GM12892 (cell line): ENCODE results near the gene SEPTIN12.
"Not testable (repeated sequence)": the region's sequence is repeated elsewhere in the genome, so short reads cannot be mapped to it uniquely, and the experiment has no call there.

Source experiments
- DNase-seq: peaks from one replicate; pipeline ENCODE4 v3.0.0; 2011; ENCODE audit not compliant: insufficient read length
- FAIRE-seq: peaks from 2 replicates; lab custom pipeline; 2011; peaks lifted over from hg19 to GRCh38; lab: Jason Lieb, UNC
- POLR2A ChIP-seq: IDR thresholded peaks from 2 replicates; pipeline ENCODE4 v1.6.1; 2011; ENCODE audit warnings: low read depth, low read length, control low read depth
- POLR2AphosphoS5 ChIP-seq: IDR thresholded peaks from 2 replicates; pipeline ENCODE4 v1.6.1; 2011; ENCODE audit warnings: low read depth, low read length, control low read depth
- TAF1 ChIP-seq: IDR thresholded peaks from 2 replicates; pipeline ENCODE4 v1.6.1; 2011; ENCODE audit warnings: low read depth, mild to moderate bottlenecking, control low read depth, low read length, borderline replicate concordance

The SEPTIN12 gene

DNA sequence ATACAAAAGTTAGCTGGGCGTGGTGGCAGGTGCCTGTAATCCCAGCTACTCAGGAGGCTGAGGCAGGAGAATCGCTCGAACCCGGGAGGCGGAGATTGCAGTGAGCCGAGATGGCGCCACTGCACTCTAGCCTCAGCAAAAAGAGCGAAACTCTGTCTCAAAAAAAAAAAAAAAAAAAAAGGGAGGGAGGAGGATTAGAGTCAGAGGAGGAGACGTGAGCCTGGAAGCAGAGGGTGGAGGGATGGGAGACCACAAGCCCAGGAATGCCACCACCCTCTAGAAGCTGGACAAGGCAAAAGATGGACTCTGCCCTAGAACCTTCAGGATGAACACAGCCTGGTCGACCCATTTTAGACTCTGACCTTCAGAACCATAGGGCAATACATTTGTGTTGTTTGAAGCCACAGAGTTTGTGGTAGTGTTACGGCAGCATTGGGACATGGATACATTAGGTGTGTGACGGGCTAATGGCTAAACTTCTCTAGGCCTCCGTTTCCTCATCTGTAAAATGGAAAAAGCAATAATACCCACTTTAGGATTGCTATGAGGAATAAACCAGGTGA lies 4.9 kb upstream of the SEPTIN12 start:
- TF ChIP-seq TAF1 (no peak), POLR2A (no peak), POLR2AphosphoS5 (no peak)
- no peak for DNase-seq
- no peak for FAIRE-seq

DNA sequence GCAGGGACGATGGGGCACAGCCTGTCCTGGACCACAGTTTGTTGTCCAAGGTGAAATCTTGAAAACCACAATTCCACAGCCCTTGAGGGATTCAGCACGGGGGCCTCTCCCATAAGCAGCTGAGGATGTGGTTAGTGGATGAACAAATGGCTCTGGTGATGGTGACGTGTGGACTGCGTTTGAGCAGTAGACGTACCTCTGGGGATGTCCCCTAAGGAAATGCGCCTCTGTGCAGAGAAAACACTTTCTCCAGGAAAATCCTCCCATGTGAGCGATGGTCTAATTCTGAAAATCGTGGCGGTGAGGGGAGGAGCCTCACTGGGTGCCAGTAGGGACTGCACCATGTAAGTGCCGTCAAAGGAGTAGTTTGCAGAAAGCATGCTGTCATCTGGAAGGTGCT lies 2.7 kb upstream of the SEPTIN12 start:
- FAIRE-seq: no peak
- DNase-seq: no peak
- TF ChIP-seq POLR2A: no peak
- no peak for TF ChIP-seq TAF1
- TF ChIP-seq POLR2AphosphoS5: no peak

DNA sequence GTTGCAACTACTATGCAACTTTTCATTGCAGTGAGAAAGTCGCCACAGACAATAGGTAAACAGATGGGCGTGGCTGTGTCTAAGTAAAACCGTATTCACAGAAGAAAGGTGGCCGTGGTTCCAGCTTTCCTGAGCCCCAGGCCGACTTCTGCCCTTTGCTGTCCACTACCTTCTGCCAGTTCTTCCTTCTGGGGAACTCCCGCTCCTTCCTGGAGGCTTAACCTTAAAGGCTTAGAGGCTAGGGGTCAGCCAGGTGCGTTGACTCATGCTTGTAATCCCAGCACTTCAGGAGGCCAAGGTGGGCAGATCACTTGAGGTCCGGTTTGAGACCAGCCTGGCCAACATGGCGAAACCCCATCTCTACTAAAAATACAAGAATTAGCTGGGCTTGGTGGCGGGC lies 2.1 kb upstream of the SEPTIN12 start:
- no peak for DNase-seq
- no peak for FAIRE-seq
- no peak for TF ChIP-seq POLR2AphosphoS5
- no peak for TF ChIP-seq TAF1
- TF ChIP-seq POLR2A: no peak

DNA sequence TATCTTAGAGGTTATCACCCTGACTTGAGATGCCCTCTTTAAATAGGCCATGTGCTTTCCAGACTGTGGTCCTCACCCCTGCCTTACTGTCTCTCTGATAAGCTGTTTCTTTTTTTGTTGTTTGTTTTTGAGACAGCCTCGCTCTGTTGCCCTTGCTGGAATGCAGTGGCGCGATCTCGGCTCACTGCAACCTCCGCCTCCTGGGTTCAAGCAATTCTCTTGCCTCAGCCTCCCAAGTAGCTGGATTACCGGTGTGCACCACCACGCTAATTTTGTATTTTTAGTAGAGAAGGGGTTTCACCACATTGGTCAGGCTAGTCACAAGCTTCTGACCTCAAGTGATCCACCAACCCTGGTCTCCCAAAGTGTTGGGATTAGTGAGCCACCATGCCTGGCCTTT lies 765 bp upstream of the SEPTIN12 start:
- DNase-seq (no peak), FAIRE-seq (no peak)
- TF ChIP-seq POLR2A (no peak), POLR2AphosphoS5 (no peak), TAF1 (no peak)

DNA sequence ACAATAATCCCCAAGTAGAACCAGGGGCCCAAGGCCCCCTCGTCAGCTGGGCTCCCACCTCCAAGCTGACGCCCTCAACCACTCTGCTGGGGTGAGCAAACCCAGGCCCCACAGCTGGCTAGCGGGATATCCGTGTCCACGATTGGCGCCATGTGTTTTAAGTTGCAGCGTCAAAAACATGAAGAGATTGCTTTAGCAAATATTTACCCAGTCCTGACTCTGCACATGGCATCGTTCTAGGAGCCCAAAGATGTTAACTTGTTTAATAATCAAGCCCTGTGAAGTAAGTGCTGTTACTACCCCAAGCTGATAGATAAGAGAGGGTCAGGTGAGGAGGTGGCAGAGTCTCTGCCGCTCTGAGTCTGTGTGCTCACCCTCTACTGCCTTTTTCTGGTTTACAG lies 344 bp upstream of the SEPTIN12 start:
- no peak for TF ChIP-seq POLR2AphosphoS5
- TF ChIP-seq TAF1: no peak
- TF ChIP-seq POLR2A: no peak
- DNase-seq (no peak), FAIRE-seq (no peak)

DNA sequence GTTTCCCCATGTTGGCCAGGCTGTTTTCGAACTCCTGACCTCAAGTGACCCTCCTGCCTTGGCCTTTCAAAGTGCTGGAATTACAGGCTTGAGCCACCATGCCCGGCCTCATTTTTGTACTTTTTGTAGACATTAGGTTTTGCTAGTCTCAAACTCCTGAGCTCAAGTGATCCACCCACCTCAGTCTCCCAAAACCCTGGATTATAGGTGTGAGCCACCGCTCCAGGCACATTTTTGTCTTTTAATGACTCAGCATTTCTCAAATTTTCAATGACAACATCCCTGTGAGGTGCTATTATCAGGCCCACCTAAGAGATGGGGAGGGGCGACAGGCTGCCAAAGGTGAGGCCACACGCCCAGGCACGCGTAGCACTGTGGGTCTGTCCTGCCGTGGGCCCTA lies 1.1 kb downstream of the SEPTIN12 start:
- DNase-seq: no peak
- FAIRE-seq: no peak
- no peak for TF ChIP-seq TAF1
- no peak for TF ChIP-seq POLR2AphosphoS5
- no peak for TF ChIP-seq POLR2A

DNA sequence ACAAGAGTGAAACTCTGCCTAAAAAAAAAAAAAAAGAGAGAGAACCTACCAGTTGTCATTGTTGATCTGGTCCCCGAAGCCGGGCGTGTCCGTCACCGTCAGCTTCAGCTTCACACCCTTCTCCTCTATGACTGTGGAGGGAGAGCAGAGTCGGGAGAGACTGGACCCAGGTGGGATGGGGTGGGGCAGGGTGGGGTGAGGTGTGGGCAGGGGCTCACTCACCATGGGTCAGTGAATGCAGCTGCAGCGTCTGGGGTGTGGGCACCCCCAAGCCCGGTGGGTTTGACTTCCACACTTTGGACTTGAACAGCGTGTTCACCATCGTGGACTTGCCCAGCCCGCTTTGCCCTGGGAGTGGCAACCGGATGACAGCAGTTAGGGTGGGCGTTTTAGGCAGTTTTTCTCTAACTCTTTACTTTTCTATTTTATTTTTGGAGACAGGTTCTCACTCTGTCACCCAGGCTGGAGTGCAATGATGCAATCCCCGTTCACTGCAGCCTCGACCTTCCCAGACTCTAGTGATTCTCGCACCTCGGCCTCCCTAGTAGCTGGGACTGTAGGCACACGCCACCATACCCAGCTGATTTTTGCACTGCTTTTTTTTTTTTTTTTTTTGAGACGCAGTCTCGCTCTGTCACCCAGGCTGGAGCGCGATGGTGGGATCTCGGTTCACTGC lies 2.2 kb downstream of the SEPTIN12 start:
- no peak for TF ChIP-seq POLR2A
- no peak for TF ChIP-seq TAF1
- TF ChIP-seq POLR2AphosphoS5: no peak
- DNase-seq: no peak
- FAIRE-seq: no peak

DNA sequence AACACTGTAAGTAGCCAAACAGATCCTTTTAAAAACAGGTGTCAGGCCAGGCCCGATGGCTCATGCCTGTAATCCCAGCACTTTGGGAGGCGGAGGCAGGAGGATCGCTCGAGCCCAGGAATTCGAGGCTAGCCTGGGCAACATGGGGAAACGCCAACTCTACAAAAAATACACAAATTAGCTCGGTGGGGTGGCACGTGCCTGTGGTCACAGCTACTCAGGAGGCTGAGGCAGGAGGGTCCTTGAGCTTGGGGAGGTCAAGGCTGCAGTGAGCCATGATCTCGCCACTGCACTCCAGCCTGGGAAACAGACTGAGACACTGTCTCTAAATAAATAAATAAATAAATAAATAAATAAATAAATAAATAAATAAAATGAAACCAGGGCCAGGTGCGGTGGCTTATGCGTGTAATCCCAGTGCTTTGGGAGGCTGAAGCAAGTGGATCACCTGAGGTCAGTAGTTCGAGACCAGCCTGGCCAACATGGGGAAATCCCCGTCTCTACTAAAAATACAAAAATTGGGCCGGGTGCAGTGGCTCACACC lies 3.6 kb downstream of the SEPTIN12 start:
- FAIRE-seq, DNase-seq: not testable (repeated sequence)

DNA sequence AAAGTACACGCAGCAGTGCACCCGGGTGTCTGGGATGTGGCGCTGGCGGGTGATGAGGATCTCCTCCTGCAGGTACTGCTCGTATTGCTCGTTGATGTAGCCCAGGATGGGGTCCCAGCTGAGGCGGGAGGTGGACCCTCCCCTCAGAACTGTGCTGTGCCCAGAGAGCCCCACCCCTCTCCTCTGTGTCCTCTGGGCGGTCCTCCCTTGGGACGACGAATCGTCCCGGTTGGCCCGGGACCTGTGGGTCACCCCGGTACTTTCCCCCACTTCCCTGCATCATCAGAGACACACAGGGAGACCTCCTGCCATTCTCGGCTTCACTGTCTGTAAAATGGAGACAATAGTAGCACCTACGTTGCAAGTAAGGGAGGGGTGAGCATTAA lies 4.2 kb downstream of the SEPTIN12 start:
- no peak for DNase-seq
- TF ChIP-seq POLR2AphosphoS5: no peak
- no peak for TF ChIP-seq POLR2A
- no peak for TF ChIP-seq TAF1
- no peak for FAIRE-seq

DNA sequence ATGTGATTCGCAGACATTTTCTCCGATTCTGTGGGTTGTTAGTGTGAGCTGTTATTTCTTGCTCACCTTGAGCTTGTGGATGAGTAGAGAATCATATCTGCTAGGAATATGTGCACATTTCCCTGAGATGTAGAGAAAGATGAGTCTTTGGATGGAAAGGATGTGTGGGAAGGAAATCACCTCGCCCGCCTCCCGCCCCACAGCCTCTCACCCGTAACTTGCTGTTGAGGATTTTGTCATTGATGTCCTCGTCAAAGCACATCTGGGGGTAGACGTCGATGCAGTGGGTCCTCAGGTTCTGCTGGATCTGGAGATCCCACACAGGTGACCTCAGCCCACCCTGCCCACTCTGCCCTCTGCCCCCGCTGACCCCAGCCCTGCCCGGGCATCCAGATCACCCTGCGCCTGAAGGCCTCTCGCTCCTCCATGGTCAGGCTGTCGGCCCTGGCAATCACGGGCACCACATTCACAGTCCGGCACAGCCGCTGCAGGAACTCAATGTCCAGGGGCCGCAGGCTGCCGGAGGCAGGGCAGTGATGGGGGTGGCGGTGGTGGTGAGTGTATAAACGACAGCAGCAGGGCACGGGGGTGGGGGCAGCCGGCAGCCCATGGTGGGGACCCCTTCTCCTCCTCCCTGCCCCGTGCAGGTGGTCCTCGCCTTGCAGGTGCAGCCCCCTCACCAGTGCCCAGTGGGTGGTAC lies 4.7 kb downstream of the SEPTIN12 start:
- no peak for TF ChIP-seq TAF1
- TF ChIP-seq POLR2AphosphoS5: no peak
- no peak for TF ChIP-seq POLR2A
- no peak for FAIRE-seq

DNA sequence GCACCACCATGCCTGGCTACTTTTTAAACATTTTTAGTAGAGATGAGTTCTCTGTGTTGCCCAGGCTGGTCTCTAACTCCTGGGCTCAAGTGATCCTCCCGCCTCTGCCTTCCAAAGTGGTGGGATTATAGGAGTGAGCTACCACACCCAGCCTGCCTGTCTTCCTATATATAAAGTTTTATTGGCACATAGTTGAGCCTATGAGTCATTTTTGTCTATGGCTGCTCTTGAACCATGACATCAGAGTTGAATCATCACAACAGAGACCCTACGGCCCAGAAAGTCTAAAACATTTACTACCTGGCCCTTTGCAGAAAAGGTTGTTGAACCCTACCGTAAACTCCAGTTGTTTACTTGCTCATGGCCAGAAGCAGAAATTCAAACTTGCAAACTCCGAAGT lies 7.9 kb downstream of the SEPTIN12 start:
- FAIRE-seq (no peak), DNase-seq (no peak)
- no peak for TF ChIP-seq POLR2AphosphoS5

More for the DNA sequence above, 4.7 kb downstream of the SEPTIN12 start:
- no peak for DNase-seq

DNA sequence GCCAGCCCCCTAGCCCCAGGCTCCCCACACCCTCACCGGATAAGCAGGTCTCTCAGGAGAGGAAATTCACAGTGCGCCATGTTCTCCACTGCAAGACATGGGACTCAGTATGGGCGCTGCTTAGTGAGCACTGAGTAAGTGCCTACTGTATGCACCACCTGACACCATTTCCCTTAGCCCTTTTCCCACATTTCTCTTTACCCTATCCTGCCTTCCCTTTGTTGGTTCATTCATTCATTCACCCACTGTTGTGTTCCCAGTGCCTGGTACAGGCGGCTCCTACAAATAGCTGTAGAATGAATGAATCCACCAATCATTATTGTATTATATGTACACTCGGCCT lies 10.1 kb downstream of the SEPTIN12 start:
- no peak for TF ChIP-seq POLR2A
- TF ChIP-seq TAF1: no peak
- TF ChIP-seq POLR2AphosphoS5: no peak
- FAIRE-seq: no peak
- DNase-seq: no peak
